Measurements from ENCODE around the gene TLE6. TPM values are rescaled to one million over a fixed set of nuclear protein-coding genes. Genes with fewer than 3 reads are reported as not detected.

Gene TLE6
- total and polyA plus RNA-seq, 2 of the 8 experiments (the other 6 are each of a cell fraction or from before 2014, with no cell fraction given): 2.5 to 2.9 TPM

DNA sequence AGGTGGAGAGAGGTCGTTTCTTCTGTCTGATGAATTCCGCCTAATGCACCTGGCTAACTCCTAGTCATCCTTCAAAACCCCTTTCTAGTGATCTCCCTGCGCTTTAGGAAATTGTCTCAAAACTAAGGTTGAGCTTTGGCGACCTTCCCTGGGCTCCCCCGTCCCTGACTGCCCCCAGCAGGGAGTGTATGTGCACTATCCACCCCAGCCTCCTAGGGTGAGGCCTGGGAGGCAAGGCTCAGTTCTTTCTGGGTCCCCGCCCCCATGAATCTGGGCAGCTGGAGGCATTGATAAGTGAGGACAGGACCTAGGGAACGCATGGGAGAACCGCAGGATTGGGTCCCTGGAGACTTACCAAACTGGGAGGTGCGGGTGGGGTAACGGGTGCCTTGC lies 378 bp downstream of the TLE6 start (continued):
- TF ChIP-seq, protein P1, sequence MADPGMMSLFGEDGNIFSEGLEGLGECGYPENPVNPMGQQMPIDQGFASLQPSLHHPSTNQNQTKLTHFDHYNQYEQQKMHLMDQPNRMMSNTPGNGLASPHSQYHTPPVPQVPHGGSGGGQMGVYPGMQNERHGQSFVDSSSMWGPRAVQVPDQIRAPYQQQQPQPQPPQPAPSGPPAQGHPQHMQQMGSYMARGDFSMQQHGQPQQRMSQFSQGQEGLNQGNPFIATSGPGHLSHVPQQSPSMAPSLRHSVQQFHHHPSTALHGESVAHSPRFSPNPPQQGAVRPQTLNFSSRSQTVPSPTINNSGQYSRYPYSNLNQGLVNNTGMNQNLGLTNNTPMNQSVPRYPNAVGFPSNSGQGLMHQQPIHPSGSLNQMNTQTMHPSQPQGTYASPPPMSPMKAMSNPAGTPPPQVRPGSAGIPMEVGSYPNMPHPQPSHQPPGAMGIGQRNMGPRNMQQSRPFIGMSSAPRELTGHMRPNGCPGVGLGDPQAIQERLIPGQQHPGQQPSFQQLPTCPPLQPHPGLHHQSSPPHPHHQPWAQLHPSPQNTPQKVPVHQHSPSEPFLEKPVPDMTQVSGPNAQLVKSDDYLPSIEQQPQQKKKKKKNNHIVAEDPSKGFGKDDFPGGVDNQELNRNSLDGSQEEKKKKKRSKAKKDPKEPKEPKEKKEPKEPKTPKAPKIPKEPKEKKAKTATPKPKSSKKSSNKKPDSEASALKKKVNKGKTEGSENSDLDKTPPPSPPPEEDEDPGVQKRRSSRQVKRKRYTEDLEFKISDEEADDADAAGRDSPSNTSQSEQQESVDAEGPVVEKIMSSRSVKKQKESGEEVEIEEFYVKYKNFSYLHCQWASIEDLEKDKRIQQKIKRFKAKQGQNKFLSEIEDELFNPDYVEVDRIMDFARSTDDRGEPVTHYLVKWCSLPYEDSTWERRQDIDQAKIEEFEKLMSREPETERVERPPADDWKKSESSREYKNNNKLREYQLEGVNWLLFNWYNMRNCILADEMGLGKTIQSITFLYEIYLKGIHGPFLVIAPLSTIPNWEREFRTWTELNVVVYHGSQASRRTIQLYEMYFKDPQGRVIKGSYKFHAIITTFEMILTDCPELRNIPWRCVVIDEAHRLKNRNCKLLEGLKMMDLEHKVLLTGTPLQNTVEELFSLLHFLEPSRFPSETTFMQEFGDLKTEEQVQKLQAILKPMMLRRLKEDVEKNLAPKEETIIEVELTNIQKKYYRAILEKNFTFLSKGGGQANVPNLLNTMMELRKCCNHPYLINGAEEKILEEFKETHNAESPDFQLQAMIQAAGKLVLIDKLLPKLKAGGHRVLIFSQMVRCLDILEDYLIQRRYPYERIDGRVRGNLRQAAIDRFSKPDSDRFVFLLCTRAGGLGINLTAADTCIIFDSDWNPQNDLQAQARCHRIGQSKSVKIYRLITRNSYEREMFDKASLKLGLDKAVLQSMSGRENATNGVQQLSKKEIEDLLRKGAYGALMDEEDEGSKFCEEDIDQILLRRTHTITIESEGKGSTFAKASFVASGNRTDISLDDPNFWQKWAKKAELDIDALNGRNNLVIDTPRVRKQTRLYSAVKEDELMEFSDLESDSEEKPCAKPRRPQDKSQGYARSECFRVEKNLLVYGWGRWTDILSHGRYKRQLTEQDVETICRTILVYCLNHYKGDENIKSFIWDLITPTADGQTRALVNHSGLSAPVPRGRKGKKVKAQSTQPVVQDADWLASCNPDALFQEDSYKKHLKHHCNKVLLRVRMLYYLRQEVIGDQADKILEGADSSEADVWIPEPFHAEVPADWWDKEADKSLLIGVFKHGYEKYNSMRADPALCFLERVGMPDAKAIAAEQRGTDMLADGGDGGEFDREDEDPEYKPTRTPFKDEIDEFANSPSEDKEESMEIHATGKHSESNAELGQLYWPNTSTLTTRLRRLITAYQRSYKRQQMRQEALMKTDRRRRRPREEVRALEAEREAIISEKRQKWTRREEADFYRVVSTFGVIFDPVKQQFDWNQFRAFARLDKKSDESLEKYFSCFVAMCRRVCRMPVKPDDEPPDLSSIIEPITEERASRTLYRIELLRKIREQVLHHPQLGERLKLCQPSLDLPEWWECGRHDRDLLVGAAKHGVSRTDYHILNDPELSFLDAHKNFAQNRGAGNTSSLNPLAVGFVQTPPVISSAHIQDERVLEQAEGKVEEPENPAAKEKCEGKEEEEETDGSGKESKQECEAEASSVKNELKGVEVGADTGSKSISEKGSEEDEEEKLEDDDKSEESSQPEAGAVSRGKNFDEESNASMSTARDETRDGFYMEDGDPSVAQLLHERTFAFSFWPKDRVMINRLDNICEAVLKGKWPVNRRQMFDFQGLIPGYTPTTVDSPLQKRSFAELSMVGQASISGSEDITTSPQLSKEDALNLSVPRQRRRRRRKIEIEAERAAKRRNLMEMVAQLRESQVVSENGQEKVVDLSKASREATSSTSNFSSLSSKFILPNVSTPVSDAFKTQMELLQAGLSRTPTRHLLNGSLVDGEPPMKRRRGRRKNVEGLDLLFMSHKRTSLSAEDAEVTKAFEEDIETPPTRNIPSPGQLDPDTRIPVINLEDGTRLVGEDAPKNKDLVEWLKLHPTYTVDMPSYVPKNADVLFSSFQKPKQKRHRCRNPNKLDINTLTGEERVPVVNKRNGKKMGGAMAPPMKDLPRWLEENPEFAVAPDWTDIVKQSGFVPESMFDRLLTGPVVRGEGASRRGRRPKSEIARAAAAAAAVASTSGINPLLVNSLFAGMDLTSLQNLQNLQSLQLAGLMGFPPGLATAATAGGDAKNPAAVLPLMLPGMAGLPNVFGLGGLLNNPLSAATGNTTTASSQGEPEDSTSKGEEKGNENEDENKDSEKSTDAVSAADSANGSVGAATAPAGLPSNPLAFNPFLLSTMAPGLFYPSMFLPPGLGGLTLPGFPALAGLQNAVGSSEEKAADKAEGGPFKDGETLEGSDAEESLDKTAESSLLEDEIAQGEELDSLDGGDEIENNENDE (IDR thresholded peaks at IDR 0.05; ENCODE audit: insufficient replicate concordance, low read length): no peak
- TF ChIP-seq, protein P2, sequence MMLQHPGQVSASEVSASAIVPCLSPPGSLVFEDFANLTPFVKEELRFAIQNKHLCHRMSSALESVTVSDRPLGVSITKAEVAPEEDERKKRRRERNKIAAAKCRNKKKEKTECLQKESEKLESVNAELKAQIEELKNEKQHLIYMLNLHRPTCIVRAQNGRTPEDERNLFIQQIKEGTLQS (IDR thresholded peaks at IDR 0.05; ENCODE audit: insufficient read depth, low read depth, low read length): no peak
- TF ChIP-seq NRF1 (IDR thresholded peaks at IDR 0.05; ENCODE audit: low read depth, low read length) (no peak), CHD2 (IDR thresholded peaks at IDR 0.05; ENCODE audit: low read length) (no peak), RFX5 (IDR thresholded peaks at IDR 0.05; ENCODE audit: borderline replicate concordance, low read depth, low read length) (no peak), FOSL1 (IDR thresholded peaks at IDR 0.05; ENCODE audit: insufficient read depth, low read depth, low read length) (no peak), SP4 (IDR thresholded peaks at IDR 0.05; ENCODE audit: low read length) (no peak)
